NOMO-1 treated with DMSO at 0.1 percent for 48 hours (cell line): ENCODE measurements around the gene CHRNE.

Source experiments
- DNase-seq: peaks from one replicate; lab custom pipeline; 2025; ENCODE audit not compliant: unreplicated experiment; lab: John Stamatoyannopoulos, UW

Gene CHRNE

DNA sequence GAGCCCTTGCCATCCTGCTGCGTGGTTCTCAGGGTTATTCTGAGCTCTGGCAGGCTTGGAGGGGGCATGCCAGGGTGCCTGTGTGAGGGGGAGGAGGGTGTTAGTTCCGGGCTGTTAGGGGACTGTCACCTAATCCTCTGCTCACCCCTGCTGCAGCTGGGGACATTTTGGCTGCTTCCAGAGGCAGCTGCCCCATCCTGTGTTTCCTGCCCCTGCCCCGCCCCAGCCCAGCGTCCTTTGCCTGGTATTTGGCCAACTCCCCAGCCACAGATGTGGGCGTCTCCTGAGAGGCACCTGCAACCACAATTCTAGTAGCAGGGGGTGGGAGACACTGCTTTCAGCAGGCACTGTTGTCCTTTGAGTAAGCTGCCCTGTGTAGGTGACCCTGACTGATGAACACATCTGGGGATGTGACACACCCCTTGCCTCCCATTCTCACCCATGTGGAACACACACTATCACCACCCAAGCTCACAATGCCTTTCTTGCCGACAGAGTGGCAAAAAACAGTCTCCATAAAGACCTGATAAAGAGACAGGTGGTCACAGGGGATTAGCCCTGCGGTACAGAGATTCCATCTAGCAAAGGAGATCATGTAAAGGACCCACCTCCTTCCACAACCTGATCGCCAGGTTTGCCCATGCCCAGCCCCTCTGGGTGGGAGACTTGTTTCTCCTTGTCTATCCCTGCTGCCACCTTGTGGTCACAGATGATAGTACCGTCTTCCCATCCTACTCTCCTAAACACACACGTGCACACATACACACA is at the start of gene CHRNE:
Gene CHRNE, minus strand, starts transcription at position 48 of the 768 bp plus-strand sequence. Its CDS starts 35 bp downstream, at position 13.
- DNase-seq = peak; percentile 48

DNA sequence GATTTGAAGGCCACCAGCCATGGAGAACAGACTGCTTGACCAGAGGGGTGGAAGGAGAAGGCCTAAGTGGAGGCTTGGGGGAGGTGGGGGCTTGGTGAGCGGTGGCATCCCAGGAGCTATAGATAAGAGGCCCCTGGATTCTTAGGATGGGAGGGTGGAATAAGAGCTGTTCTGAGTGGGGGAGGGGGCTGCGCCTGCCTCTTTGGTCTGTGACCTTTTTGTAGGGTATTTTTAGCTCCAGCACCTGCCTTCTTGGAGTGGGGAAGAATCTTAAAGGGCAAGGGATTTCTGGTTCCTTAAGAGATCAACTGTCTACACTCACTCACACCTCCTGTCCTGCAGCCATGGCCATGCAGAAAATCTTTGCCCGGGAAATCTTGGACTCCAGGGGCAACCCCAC is 48.6 kb upstream of the CHRNE start:
- no peak for DNase-seq

DNA sequence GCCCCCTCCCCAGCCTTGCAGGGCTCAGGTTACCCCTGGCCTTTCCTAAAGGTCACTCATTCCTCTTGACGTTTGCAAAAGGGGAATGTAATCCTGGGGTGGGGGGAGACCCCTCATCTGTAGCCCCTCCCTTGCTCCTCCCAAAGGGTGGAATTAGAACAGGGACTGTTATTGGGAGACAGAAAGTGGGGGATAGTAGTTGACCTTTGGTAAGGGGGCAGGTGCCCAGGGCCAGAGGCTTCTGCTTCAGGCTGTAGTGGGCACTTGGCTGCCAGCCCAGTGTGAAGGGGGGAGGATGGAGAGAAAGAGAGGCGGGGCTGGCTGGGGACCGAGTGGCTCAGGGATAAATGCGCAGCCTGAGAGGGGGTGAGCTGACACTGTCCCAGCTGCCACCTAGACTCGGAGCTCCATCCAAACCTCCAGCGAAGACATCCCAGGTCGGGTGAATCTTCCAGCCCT is 47.9 kb upstream of the CHRNE start, which contains the start of gene ENO3:
Gene ENO3, plus strand, starts transcription at position 374 of the 459 bp plus-strand sequence. CDS start 711 bp downstream, outside the sequence.
- no peak for DNase-seq

DNA sequence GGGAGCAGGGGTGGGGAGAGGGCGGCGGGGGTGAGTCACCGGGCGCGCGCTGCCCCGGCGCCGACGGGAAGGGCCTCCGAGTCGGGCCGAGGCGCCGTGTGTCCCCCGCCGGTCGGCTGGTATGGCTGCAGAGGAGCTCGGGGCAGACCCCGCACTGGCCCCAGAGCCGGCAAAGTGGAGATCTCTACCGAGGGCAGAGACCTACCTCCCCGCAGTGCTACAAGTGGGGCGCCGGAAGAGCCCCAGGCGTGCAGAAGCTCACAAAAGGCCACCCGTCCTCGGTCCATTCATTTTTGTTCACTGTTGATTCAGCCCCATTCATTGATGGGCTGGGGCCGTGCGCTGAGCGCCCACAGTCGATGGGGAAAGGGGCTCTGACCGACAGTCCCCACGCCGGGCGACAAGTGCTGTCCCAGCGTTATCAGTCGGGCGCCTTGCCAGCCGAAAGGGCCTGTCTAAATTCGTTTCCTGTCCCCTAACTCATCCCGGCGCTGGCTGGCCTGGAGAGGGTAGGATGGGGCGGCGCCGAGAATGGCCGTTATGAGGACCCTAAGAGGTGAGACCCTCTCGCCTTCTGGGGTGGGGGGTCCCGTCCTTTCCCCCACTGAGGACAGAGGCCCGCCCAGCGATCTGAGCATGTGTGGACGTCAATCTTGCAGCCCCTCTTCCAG is 47.3 kb upstream of the CHRNE start:
- no peak for DNase-seq

DNA sequence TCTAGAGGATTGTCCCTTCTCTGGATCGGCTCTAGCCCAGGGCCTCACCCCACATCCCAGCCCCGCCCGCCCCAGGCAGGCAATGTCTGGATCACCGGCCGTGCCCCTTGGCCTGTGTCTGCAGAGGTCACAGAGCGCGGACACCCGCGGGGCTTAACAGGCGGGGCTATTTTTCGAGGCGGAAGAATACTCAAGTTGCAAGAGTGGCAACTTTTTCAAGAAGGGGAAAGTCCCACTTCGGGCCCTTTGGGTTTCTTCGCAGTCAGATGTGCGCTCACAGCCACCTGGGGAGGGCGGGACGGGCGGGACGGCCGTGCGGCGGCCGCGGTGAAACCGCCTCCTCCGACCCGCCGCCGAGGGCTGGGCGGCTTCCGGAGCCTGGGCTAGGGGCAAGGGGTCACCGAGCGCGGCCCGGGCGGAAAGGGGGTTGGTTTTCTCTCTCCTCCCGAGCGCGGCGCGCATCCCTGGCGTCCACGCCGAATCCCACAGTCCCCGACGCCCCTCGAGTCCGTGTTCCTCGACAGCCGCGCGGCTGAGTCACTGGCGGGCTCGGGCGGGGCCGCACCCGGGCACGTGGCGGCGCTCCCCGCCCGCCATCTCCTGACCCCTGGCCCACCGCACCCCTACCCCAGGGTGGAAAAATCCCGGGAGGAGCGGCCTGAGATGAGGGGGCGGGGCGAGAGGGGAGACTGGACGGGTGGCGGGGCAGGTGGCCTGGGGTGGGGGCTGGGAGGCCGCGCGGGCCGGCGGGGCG is 46.6 kb upstream of the CHRNE start:
- DNase-seq = peak; percentile 62

DNA sequence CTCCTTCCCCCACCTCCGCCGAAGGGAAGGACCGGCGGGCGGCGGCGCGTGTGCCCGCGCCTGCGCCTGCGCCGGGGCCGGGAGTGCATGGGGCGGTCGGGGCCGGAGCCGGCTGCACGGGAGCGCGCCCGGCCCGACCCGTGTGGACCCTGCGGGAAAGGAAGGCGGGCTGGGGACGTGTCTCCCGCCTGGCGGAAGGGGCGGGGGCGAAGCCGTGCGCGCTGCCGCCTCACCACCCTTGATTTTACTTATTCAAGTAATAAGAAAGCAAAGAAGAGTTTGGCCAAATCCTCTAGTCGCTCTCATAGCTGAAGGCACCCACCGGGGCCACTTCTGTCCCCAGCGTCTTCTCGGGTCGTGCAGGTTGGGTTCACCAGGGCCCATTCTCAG is 46.0 kb upstream of the CHRNE start:
- peak; percentile 89 for DNase-seq

DNA sequence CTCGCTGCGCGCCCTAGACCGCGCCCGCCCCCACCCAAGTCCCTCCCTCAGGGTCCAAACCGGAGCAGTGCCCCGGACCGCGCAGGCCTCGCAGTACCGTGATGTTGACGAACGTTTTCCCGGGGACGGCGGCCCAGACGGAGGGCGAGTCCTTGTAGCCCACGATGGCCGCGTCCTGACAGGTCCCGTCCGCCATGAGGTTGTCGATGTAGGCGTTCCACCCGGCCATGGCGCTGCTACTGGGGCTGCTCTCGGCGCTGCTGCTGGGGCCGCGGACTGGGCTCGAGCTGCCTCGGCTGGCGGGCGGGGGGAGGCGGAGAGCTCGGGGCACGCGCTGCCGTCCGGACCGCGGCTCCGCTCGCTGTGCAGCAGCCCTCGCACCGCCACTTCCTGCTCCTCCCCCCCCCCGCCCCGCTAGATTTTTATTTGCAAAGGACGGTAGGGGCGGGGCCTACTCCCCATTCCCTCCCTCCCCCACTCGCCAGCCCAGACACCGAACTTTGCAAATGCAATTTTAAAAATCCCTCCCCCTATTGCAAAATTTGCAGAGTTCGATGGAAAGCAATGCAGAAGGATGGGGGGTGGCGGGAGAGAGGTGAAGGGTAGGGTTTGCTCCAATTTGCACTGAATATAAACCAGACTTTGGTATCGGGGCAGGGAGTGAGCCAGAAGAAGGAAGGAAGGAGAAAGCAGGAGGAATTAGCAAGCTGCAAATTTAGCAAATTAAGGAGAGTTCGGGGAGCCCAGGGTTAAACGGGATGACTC is 45.5 kb upstream of the CHRNE start, which contains the start of gene PFN1:
Gene PFN1, minus strand, starts transcription at position 365 of the 765 bp plus-strand sequence. Its CDS starts 136 bp downstream, at position 229.
- peak; percentile 95 for DNase-seq

DNA sequence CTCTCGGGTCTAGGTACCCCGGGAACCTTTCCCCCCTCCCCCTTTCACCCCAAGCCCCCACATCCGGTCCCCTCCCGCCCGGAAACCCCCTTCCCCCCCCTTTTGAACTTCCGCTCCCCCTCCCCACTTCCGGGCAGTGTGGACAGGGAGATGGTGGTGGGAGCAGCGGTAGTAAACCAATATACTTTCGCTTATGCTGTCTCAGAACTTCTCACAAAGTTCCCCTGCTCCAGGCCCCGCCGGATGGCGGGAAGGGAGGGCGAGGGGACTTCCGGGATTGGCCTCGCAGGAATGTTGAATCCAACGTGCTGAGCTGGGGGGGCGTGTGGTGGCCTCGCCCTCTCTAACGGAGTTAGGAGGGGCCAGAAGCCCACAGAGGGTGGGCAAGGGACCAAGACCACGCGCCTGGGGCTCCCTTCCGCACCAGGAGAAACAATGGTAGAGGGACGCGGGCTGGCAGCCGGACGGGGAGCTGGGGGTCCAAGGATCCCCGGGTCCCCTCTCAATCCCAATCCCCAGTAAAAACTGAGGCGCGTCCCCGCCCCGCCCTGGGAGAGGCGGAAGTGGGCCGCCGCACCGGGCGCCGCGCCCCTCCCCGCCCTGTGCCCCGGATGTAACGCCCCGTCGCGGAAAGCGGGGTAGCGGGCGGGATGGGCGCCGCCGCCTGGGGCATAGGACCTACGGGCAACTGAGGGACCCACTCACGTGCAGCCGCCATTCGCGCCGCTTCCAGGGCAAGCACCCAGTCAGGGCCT is 44.7 kb upstream of the CHRNE start:
- DNase-seq = peak; percentile 33

DNA sequence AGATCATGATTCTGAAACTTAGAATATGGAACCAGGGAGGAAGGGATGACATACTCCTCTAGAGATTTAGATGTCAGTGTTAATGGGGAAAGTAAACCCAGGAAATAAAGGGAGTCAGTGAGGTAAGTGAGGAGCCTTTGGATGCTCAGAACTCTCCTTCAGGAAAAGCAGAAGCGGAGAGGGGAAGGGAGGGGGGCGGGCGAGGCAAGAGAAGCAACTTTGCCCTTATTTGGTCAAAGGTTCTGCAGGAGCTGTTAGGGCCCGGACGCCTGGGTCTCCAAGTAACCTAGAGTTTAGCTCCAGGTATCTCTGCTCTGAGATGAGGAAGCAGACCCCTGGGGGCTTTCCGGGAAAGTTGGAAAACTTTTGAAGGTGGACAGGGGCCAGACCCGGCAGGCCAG is 44.1 kb upstream of the CHRNE start:
- peak; percentile 37 for DNase-seq

DNA sequence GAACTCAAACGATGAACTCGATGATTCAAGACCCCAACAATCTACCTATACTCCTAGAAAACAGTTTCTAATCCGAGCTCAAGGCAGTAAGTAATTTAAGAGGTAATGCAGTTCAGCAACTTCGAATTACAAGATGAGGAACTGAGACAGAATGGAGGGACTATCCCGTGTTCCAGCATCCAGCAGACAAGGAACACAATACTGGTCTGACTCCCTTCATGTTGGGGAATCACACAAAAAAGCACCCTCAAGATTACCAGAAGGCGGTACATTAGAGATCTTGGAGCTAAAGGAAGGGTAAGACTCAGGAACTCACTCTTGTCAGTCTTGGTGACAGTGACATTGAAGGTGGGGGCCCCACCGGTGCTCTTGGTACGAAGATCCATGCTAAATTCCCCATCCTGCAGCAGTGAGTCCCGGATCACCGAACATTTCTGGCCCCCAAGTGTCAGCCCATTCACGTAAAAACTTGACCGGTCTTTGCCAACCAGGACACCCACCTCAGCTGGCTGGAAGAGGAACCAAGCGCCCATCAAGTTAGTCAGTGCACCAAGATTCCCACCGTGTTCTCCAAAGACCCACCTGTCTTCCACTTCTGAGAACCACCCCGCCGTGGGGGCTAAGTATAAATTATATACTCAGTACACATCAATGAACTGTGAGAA is 43.5 kb upstream of the CHRNE start:
- DNase-seq = no peak

DNA sequence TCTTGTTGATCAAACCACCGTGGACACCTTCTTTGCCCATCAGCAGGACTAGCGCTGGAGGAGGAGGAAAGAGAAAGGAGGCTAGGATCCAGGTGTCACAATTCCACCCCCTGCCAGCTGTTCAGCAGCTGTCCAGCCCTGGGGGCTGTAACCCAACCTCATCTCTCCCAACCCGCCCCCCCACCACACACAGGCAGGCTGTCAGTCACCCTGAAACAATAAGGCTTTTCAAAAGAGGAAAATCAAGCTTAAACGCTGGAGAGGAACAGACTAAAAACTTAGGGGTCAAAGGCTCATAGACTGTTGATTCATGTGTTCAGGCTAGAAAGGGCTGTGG is 43.0 kb upstream of the CHRNE start:
- no peak for DNase-seq

DNA sequence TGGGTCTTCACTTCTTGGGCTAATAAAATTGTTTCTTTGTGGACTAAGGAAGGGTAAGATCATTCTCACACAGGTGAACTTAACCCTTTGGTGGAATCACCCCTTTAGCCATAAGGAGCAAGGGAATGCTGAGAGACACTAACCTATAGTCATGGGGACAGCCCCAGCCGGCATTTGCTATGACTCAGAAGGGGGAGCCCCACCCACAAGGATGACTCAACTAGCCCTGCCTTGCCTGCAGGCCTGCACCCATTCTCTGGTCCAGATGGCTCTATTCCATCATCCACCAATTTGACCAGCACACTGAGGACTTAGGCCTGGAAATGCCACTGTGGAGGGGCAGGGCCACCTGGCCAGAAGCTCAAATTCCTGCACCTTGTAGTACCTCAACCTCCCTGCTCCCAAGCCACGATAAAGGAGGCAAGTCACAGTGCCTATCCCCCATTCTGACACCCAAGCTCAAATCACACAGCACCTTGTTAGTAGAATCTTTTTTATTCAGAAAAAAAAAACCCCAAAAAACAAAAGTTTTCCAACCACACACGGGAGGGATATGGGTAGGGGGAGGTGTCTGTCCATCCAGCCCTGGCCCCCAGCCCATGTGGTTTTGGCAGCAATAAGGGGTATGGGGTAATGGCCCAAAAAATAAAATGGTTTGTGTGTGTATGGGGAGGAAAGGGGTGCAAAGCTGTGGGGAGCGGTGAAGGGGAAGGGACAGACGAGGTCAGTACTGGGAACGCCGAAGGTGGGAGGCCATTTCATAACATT is 42.5 kb upstream of the CHRNE start:
- peak; percentile 75 for DNase-seq

DNA sequence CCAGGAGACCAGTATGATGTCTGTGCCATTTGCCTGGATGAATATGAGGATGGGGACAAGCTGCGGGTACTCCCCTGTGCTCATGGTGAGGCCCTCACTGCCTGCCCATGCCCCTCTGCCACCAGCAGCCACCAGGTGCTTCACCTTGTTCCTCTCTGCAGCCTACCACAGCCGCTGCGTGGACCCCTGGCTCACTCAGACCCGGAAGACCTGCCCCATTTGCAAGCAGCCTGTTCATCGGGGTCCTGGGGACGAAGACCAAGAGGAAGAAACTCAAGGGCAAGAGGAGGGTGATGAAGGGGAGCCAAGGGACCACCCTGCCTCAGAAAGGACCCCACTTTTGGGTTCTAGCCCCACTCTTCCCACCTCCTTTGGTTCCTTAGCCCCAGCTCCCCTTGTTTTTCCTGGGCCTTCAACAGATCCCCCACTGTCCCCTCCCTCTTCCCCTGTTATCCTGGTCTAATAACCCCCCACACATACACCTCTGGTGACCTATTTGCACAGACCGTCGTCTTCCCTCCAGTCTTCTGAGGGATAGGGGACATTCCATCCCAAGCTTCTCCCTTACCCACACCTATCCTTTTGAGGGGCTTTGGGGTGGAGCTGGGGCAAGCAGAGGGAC is 41.8 kb upstream of the CHRNE start:
- DNase-seq = no peak

DNA sequence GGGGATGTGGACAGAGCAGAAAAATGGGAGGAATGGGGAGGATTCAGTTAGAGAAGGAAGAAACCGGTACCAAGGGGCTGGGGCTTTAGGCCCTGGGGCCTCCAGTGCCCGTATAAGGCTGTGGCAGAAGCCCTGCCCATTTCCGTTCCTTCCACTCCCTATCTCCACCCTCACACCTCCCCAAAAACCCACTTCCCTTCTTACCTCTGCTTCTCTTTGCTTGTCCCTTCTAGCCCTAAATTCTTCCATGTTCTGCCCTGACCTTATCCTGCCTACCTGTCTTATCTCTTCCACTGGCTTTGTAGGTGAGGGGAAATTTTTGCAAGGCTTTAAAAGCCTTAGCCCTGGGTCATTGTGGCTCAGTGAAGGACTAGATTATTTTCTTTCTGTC is 41.3 kb upstream of the CHRNE start:
- DNase-seq = peak; percentile 84

DNA sequence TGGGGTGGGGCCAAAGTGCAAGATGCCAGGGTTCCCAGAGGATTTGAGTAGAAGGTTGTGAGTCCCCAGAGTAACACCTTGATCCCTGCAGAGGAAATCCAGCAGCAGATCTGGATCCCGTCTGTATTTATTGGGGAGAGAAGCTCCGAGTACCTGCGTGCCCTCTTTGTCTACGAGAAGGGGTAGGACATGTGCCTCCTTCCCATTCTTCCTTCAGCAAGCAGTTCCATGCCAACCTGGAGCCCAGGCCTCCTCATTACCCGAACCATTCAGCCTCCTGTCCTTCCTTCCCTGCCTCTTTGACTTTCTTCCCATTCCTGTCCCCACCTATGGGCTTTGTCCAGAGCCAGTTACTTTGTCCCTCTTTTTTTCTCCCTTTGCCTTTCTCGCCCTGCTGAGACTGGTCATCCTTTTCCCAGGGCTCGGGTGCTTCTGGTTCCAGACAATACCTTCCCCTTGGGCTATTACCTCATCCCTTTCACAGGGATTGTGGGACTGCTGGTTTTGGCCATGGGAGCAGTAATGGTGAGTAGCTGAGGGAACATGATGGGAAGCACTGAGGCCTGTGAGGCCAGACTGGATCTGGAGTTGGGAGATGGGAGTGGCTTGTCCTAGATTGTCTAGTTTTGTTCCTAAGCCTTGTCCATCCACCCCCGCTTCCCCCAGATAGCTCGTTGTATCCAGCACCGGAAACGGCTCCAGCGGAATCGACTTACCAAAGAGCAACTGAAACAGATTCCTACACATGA is 40.0 kb upstream of the CHRNE start:
- no peak for DNase-seq

DNA sequence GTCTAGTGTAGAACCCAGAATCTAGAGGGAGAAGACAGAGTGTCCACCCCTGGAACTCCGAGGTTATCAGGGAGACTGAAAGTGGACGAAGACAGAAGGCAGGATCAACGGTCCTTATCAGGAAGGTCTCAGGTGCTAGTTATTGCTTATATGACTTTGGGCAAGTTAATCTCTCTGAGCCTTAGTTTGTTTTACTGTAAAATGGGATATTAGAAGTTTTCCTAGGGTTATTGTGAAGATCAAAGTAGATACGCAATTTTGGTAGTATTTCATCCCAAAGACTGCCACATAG is 38.4 kb upstream of the CHRNE start:
- DNase-seq = no peak

DNA sequence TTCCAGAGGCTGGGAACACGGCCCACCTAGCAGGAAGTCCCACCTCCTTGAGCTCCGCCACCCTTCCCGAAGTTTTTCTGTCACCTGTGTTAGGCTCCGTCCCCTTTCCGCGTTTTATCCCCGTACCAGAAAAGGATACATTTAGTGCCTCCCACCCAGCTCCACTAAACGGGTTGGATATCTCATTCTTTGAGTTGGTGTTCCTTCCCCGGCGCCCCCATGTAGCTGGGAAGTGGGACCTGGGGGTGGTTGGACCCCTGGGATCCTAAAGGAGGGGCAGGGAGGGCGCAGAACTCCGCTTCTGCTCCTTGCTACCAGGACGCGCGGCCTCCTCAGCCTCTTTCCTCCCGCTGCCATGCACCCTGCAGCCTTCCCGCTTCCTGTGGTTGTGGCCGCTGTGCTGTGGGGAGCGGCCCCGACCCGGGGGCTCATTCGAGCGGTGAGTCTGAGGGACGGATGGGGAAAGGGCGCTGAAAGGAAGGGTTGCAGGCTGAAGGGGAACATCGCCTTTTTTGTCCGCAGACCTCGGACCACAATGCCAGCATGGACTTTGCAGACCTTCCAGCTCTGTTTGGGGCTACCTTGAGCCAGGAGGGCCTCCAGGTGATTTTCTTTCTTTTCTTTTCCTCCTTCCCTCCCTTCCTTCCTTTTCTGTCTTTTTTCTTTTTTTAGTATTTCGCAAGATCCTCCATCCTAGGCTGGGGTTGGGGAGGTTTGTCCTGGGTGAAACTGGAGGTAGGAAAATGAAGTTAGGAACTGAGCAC is 37.8 kb upstream of the CHRNE start:
- no peak for DNase-seq
